ENCODE data around the gene MYH14. TPM values are rescaled to one million over a fixed set of nuclear protein-coding genes. Genes with fewer than 3 reads are reported as not detected.
"Not testable (repeated sequence)": the region's sequence is repeated elsewhere in the genome, so short reads cannot be mapped to it uniquely, and the experiment has no call there.

Gene MYH14
- total RNA-seq, 1 experiment from 2014 or later = 7.2 TPM

DNA sequence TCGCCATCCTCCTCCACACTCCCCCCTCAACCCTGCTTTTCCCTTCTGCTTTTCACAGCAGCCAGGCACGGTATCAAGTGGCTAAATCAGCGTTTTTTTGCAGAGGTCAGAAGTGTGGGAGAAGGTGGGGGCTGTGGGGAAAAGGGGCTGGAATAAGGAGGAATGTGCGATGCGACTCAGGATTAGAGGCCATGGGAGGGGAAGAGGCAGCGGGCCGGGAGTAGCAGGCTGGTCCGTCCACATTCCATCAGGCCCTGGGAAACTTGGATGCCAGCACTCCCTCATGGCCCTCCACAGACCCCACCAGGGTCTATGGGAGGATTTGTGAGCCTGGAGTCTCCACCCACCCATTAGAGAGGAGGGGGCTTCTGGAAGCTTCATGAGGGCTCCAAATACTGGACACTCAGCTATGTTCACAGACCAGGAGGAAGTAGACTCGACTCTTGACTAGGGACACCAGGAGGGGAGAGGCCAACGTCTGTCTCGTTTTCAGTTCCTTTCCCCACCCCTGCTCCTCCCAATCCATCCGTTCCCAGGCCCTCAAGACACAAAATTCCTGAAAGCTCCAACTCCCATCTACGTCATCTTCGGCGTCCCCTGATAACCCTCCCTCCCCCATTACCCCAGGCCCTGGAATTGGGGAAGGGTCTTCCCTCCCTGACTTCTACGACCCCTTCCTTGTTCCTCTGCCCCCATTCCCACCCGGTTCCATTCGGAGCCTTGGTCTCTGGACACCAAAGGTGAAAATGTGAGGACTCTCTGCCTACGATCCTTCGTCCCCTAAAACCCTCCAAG, 129.0 kb downstream of the MYH14 start:
- no peak for DNase-seq (ENCODE audit: low read depth)

GRCh38 chr19:50333235-50333736, 129.9 kb downstream of the MYH14 start:
- DNase-seq (ENCODE audit: low read depth) = peak; percentile 95

DNA sequence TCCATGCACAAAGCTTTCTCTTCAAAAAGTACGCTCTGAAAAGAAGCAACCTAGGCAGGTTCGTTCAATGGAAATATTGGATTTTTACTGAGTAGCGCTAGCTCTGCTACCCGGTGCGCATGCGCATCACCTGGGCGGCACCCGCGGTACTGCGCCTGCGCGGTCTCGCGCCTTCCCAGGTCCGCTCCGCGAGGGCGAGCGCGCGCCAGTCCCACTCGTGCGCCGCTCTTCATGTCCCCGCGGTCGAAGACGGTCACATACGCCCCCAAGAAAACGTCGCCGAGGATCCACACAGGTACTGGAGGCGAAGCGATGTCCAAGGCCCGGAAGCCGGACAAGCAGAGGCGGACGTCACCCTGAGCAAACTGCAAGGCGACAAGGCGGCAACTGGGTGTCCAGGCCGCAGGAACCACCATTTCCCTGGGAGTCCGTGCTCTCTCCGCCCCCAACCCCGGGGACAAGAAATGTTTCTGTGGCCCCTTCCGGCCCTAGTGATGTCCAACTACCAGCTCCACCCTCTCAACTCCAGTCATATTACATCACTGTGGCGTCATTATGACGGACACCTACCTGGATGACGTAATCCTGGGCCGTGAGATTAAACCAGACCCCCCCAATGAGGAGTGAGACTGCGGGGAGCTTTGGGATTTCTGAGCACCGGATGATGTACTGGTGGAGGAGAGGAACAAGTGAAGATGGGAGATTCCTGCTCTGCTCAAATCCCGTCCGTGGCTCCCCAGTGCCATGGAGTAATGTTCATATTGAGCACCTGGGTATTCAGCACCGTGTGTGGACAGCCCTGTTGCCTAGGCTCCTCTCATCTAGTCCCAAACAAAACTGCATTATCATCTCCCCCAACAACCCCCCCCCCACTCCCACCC, 130.6 kb downstream of the MYH14 start:
- peak; percentile 88 for DNase-seq (ENCODE audit: low read depth)

GRCh38 chr19:50334741-50335421, 131.5 kb downstream of the MYH14 start:
- no peak for DNase-seq (ENCODE audit: low read depth)

DNA sequence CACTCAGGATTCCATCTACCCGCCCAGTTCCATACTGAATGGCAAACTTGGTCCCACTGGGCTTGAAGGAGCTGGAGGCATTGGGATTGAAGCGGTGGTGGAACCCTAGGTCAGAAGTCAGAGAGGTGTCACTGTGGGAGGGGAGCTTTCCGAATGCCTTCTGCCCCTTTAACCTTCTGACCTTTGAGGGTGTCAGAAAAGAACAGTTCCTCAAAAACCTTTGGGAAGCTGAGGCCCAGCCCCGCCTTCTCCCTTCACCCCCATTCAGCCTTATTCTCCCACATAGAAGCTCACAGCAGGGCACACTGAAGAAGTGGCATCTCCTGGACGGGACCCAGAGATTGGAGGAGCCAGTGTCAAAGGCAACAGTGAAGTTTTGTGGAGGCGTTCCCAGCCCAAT, 133.6 kb downstream of the MYH14 start:
- not testable (repeated sequence) for DNase-seq (ENCODE audit: low read depth)

DNA sequence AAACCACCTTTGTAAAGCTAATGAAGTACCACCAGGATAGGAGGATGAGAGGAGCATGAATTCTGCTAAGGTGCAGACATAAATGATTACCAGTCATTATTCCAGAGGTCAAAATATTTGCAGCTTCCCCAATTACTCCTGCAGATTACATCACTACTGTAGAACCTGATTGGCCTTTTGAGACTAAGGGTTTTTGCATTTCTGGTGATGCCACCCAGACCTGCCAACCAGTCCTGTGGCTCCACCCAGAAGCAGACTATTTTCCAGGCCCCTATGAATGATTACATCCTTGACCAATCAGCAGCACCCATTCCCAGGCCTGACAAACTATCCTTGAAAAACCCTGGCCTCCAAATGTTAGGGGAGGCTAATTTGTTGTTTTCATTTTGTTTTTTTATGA, 136.9 kb downstream of the MYH14 start:
- DNase-seq (ENCODE audit: low read depth) = no peak

DNA sequence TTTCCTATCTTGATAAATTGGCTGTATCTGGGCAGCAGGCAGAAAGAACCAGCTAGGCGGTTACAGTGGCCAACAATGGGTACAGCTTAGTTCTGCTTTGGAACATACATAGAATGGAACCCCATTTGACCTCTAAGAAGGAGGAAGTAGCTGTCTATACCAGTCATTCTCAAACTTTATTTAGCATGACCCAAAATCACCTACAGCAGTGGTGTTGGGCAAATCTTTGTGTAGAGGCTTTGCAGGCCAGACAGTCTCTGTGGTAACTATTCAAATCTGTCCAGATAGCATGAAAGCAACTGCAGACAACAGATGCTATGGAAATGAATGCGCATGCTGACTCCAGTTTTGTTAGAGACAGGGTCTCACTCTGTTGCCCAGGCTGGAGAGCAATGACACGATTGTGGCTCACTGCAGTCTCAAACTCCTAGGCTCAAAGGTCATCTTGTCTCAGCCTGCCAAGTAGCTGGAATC, 137.7 kb downstream of the MYH14 start:
- DNase-seq (ENCODE audit: low read depth) = no peak

DNA sequence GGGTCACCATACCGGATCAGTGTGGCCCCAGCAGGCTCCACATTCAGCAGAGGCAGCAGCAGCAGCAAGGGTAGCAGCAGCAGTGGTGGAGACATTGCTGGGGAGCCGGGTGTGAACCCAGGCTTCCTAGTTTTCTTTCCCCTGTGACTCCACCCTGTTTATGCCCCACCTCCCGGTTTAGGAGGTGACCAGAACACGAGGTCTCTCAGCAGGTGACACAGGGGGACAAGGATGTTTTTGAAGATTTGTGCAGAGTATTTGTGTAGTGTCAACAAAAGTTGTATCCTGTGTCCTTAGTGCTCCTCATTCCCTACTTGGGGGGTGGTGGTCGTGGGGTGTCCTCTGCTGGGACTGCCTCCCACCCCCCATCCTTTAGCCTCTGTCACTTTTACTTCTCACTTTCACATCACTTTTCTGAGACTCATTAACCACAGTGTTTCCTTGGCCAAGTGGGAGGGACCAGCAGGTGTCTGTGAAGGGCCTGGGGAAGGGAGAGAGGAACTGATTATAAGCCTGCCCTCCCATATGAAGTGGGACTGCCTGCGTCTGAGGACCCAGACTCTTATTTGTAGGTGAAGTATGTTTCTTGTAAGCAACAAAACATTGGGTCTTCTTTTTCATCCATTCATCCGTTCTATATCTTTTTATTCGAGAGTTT, 141.4 kb downstream of the MYH14 start:
- no peak for DNase-seq (ENCODE audit: low read depth)

DNA sequence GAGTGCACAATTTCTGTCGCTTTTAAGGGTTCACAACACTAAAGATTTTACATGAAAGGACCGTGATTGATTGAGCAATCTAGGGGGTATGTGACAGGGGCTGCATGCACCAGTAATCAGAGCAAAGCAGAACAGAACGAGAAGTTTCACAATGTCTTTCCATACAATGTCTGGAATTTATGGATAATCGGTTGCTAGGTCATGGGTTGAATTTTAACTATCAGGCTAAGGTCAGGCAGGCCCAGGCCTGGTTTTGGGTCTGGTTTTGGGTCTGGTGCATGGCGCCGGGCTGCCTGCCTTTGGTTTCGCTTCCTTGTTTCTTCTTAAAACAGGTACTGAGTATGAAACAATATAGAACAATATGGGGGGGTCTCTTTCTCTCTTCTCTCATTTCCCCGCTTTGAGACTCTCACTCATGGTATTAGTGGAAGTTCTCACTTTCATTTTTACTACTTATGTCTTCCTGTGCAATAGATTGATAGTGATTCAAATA, 143.7 kb downstream of the MYH14 start:
- DNase-seq (ENCODE audit: low read depth) = not testable (repeated sequence)

- DNase-seq (ENCODE audit: low read depth) = no peak
Measured at GRCh38 chr19:50349277-50350057, 146.0 kb downstream of the MYH14 start.

- DNase-seq (ENCODE audit: low read depth) = no peak
Measured at GRCh38 chr19:50352242-50352641, 148.8 kb downstream of the MYH14 start.

DNA sequence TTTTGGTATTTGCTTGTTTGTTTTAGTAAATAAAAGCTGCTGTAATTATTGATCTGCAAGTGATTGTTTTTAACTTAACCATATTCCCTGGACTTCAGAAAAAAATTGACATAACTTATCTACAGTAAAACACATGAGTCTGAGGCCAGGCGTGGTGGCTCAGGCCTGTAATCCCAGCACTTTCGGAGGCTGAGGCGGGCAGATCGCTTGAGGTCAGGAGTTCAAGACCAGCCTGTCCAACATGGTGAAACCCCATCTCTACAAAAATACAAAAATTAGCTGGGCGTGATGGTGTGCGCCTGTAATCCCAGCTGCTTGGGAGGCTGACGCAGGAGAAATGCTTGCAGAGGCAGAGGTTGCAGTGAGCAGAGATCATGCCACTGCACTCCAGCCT, 150.1 kb downstream of the MYH14 start:
- not testable (repeated sequence) for DNase-seq (ENCODE audit: low read depth)

DNA sequence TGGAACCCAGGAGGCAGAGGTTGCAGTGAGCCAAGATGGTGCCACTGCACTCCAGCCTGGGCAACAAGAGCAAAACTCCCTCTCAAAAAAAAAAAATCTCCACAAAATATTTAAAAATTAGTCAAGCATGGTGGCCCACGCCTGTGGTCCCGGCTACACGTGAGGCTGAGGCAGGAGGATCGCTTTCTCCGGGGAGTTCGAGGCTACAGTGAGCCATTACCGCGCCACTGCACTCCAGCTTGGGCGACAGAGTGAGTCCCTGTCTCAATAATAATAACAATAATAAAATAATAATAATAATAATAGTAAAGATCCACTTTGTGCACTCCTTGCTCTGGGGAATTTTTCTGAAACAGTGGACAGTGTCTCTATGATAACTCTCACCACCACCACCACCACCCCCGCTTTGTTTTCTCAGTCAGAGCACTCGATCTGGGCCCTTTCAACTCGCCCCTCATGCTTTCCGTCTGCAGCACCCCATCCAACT, 153.3 kb downstream of the MYH14 start:
- no peak for DNase-seq (ENCODE audit: low read depth)

DNA sequence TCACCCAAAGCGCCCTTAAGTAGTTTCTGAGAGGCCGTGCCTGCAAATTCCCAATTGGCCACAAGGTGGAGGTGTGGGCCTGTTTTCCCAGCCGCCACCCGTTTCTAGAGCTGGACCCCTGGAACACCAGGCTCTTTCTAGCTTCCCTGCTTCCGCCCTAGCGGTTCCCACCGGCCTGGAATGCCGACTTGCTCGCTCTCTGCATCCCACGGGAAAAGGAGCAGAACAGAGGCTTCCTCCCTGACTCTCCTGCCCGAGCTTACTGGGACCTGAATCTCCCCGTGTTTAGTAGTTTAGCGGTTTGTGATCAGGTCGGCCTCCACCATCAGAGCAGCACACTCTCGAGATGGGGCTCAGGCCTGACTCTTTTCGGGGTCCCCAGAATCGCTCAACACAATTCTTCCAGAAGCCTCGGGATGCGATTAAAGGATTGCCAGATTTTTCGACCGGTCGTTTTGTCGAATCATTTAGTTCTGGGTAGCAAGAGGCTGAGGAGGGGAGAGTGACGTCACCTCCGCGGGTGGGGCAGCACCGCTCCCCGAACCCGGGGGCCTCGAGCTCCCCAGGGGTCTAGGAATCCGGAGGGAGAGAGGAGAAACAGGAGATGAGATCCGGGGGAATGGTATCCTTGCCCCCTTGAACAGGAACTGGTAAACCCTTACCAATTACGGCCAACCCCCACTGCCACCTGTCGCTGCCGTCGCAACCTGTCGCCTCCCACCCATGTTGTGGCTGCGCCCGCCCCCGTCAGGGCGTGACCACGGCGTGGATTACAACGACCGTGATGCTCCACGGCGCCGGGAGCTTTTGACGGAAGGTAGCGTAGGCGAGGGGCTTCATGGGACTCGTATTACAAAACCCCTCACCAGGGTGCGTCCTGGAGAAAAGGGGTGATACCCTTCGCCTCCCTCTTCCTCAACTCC, 154.0 kb downstream of the MYH14 start:
- DNase-seq (ENCODE audit: low read depth) = peak; percentile 65

- DNase-seq (ENCODE audit: low read depth) = no peak
Measured at GRCh38 chr19:50358483-50359327, 155.3 kb downstream of the MYH14 start.

GRCh38 chr19:50359328-50359818, 156.0 kb downstream of the MYH14 start:
- DNase-seq (ENCODE audit: low read depth) = no peak
